Epithelial cell of proximal tubule (primary cell): Measurements from ENCODE around the gene PCDHA6. TPM values are rescaled to one million over a fixed set of nuclear protein-coding genes. Genes with fewer than 3 reads are reported as not detected.
"Not testable (repeated sequence)": the region's sequence is repeated elsewhere in the genome, so short reads cannot be mapped to it uniquely, and the experiment has no call there.

Experiments used
- DNase-seq: peaks from one replicate; pipeline ENCODE4 v3.0.0-alpha.2; 2011; ENCODE audit warnings: low read depth
- H3K4me3 ChIP-seq: 2 replicates; pipeline ENCODE4 v1.5.1; 2011; ENCODE audit warnings: low read depth, mild to moderate bottlenecking, low read length
- CTCF ChIP-seq: conservative IDR thresholded peaks from 2 replicates; pipeline ENCODE4 v1.5.1; 2012; ENCODE audit warnings: low read depth, mild to moderate bottlenecking, low read length
- total RNA-seq: library from RNA; depleted of rRNA; stranded (reverse); fragments of >200 nt; gene quantifications from 2 replicates; pipeline ENCODE4 v1.2.3, GENCODE V29; 2015

PCDHA6 gene
- not detected in 2 replicates for total RNA-seq

- H3K4me3 ChIP-seq: peak within 1 kb of the TSS; percentile 37
- TF ChIP-seq CTCF: peak; percentile 33
- no peak for DNase-seq
These were observed at the start of gene PCDHA6 for GRCh38 chr5:140827704-140828361. Gene PCDHA6 (plus strand): TSS chr5:140827960. CDS start chr5:140828092, 132 bp downstream.

GRCh38 chr5:140780512-140780911 lies 47.2 kb upstream of the PCDHA6 start:
- DNase-seq: no peak
- TF ChIP-seq CTCF: no peak
- no peak overlapping the region for H3K4me3 ChIP-seq

GRCh38 chr5:140785905-140786686 lies 41.7 kb upstream of the PCDHA6 start, which contains the start of gene PCDHA1:
Gene PCDHA1 (plus strand): TSS chr5:140786140.
- TF ChIP-seq CTCF: peak; percentile 19
- no peak within 1 kb of the TSS for H3K4me3 ChIP-seq
- DNase-seq: no peak

- not testable (repeated sequence) for H3K4me3 ChIP-seq, DNase-seq
These were observed 40.3 kb upstream of the PCDHA6 start for GRCh38 chr5:140787422-140787821.

GRCh38 chr5:140787849-140788504 lies 39.8 kb upstream of the PCDHA6 start:
- H3K4me3 ChIP-seq, DNase-seq: not testable (repeated sequence)

- TF ChIP-seq CTCF: no peak
- DNase-seq: no peak
- H3K4me3 ChIP-seq: no peak overlapping the region
These were observed 36.7 kb upstream of the PCDHA6 start for GRCh38 chr5:140791089-140791488.

- TF ChIP-seq CTCF: peak; percentile 39
- H3K4me3 ChIP-seq: peak within 1 kb of the TSS; percentile 36
- DNase-seq: no peak
These were observed 33.0 kb upstream of the PCDHA6 start, which contains the start of gene PCDHA2 for GRCh38 chr5:140794595-140795258. Gene PCDHA2 (plus strand): TSS chr5:140794852.
